Epidermal melanocyte (primary cell): Measurements from ENCODE around the gene CD151.

ENCODE experiments used
- DNase-seq: peaks from one replicate; pipeline ENCODE4 v3.0.0; 2011; ENCODE audit warnings: low spot score; ENCODE audit not compliant: insufficient read length

The CD151 gene

DNA sequence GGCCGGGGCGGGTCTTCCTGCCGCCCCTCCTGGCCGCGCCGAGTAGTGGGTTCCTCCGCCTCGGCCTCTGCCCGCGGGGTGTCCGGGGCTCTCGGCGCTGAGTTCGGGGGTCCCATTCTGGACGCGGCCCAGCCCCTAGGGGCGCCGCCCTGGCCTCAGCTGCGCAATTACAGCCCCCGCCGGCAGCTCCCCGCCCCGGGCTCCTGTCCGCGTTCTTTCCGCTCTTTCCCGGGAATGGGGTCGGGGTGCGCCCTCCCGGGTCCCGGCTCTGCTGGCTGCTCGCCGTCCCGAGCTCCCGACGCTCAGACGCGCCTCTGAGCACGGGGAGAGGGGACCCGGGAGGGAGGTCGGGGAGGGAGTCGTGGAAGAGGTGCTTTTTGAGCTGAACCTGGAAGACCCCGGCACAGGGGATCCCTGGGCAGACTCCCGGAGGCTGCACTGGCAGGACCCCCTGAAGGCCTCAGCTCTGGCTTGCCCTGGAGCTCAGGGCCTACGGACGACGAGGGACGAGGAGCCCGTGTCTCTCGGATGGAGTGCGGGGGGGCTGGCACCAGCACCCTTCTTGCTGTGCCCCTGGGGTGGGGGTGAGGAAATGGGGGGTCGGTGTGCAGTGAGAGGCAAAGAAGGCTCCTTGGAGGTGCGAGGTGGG lies 10.5 kb downstream of the CD151 start:
- DNase-seq: no peak

DNA sequence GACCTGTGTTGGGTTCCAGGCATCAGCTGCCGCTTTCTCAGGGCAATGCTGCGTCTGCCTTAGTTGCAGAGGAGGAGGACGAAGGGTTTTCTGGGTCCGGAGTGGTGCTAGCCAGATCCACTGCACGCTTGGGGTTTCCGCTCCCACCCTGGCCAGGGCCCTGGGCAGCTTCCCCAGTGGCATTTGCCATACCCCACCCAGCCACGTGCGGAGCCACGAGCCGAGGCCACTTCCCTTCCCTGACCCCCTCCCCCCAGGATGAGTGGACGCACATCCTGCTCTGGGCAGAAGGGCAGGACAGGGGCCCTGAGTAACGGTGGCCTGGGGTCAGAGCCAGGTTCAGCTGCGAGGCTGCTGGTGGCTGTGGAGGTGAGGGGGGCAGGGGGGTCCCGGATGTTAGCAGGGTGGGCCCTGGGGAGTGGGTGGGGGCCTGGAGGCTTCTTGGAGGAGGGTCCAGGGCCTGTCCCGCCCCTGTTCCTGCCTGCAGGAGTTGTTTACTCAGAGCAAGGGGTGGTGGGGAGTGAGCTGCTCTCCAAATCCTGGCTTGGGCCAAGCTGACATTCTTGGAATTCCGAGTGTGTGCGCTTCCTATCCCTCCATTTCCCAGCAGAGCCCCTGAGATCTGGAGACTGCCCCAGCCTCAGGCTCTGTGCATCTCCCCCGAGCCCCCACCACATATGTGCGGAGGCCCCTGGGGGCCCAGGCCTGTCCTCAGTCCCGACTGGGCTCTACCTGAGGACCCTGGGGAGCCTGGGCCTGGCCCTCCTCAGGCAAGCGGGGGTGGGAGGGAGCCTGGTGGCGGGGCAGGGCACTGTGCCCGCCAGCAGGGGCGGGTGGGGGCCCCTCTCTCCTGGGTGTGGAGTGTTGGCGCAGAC lies 11.3 kb downstream of the CD151 start:
- peak; percentile 91 for DNase-seq

DNA sequence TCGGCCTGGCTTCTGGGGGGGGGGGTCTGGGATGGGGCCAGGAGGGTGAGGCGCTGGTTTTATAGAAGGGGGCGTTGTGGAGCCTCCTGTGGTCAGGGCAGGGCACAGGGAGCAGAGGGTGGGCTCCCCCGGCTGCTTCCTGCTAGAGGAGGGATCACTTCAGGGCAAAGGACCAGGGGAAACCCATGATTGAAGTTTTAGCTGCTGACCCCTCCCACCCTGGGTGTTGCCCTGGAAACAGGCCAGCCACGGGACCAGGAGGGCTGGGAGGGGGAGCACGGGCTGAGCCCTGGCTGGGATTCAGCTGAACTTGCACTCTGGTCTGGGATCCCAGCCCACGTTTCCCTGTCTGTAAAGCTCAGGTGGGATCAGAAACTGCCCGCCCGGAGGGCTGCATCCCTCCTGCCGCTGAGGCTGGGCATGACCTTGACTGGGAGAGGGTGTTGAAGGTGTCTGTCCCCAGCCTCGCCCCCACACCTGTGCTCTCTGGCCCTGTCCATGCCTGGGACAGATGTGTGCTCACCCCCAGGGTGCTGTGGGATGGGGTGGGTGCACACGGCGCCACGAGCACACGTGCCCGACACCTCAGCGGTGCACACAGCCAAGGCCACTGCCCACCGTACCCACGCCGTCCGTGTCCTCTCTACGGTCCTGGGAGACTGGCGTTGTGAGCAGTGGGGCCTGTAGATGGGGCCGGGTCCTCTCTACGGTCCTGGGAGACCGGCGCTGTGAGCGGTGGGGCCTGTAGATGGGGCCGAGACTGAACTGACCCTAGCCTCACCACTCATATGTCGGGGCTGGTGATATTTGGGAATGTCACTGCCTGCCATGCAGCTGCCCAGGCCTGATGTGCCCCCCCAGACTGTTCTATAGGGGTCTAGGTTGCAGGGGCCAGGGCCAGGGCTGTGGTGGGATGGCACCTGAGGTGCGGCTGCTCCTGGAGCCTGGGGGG lies 12.2 kb downstream of the CD151 start:
- peak; percentile 99 for DNase-seq

DNA sequence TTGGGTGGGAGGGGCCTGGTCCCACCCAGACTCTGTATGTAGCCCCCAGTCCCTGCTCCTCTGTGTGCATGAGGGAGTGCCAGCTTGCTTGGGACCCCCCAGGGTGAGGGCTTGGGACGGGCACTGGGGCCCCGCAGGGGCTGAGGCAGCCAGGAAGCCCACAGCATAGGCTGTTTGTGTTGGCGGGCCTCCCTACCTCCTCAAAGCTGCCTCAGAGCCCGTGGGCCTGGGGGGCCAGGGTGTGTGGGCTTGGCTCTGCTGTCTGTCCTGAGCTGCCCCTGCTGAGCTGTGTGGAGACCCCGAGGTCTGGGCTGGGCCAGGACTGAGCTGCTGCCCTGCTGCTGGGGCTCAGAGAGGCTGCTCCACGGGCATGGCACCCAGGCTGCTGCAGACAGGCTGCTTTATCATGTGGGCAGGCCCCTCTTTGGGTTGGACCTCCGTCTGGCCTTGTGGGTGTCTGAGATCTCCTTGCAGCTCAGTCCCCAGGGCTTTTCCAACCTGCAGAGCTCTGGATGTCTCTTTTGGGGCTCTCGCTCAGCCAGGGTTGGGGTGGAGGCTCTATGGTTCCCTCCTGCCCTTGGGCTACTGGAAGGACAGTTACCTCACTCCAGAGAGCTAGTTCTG lies 13.2 kb downstream of the CD151 start:
- DNase-seq: no peak

DNA sequence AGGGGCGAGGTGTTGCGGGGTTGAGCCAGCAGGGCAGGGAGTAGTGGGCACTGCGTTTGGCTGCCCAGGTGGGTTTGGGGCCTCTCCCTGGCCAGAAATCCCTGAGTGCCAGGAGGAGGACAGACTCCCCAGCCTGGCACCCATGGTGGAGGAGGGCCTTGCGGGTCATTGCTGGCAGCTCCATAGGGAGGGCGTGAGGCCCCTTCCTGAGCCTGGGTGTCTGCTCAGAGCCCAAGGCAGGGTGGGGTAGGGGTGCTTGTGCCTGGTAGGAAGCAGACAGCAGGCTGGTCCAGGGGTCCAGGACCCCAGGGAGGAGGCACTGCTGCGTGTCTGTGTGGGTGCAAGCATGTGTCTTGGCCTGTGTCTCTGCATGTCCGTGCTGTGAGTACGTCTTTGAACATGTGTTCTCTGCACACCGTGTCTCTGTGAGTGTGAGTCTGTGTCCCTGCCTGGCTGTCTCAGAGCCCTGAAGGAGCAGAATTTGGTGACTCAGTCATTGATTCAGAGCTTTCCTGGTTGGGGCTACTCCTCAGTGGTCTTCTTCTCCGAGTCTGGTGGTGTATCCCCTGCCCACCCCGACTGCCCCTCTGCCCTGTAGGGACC lies 13.8 kb downstream of the CD151 start:
- DNase-seq: no peak

DNA sequence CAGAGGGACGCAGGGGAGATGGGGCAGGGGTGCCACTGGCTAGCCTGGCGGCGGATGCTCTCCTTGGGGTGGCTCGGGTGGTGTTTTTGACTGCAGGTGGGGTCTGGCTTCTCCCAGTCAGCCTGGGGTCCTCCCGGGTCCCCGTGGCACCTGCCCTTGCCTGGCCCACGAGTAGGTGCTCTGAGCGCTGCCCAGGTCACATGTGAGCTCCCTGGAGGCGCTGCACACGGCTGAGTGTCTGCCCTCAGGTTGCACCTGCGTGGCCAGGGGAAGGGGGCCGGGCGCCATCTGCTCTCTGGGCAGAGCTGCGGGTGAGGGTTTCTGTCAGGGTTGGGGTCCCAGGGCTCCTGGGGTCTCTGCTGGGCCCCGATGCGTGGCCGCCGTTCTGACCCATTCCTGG lies 15.1 kb downstream of the CD151 start:
- DNase-seq: no peak

DNA sequence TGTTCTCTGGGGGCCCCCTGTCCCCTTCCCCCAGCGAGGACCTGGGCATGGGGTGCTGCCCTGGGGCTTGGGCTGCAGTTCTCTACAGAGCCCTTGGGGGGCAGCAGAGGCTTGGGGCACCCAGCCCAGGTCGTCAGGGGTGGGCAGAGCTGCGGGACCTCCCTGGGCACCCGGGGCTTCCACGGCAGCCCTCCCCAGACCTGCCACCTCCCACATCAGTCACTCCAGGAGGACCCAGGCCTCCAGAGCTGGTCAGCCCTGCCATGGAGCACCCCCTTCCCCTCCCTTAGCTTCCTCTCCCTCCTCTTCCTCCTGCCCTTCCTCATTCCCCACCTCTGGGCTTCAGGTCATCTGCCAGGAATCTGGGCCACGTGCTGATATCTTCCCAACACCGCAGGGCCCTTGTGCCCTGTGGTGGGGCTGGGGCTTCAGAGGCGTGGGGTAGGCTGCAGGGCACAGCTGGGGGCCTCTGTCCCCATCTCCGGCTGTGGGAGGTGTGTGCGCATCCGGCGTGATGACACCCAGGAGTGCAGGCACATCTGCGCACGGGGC lies 15.7 kb downstream of the CD151 start:
- peak; percentile 87 for DNase-seq

DNA sequence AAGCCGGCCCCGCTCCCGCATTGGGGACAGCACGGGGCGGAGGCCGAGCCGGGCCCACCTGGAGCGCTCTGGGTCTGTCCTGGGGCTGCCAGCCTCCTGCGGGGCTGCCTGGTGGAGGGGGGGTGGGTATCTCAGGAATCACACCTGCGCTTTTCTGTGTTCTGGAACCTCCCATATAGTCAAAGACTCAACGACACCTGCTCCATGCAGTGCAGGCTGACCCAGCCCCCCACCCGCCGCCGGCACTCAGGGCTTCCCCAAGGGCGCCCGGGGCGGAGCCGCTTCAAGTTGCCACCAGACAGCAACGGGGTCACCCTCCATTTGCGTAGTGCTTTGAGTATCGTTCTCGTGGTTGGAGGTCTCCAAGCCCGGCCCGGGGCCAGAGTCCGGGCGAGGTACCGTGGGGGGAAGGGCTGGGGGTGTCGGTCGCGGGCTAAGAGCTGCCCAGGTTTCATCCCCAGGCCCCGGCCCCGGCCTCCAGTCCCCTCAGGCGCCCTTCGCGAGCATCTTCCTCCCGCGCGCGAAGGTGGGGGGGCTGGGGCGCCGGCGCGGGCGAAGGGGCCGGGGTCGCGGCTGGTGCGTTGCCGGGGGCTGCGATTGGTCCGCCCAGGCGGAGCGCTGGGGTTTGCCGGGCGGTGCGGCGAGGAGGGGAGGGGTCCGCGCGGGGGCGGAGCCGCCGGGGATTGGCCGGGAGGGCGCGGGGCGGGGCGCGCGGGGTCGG lies 16.5 kb downstream of the CD151 start:
- no peak for DNase-seq

DNA sequence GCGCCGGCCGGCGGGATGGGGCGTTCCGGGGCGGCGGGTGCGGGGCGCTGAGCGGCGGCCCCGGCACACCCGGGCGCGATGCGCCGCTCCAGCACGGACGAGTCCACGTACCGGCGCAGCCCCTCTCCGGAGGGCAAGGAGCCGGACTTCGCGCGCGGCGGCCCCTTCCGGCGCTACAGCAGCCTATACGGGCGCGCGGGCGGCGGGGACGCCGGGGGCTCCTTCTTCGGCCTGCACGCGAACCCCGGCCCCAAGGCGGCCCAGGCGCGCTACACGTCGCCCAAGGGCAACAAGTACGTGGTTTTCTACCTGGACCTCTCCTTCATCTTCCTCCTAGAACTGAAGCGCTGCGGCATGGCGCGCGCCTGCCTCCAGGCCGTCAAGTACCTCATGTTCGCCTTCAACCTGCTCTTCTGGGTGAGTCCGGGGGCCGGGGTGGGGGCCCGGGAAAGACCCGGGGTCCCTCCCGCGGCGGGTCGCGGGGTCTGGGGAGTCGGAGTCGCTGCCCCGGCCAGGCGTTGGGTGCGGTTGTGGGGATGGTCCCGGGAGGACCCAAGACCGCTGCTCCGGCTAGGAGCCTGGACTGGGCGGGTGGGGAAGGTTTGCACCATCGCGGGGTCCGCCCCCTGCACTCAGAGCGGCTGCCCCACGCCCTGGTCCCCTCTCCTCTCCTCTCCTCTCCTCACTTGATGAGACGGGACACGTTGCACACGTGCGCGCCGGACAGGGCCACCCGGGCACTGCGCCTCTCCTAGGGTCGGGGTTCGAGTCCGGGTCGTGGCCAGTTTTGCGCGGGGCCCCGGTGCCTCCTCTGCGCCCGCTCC lies 17.4 kb downstream of the CD151 start:
- DNase-seq: no peak

DNA sequence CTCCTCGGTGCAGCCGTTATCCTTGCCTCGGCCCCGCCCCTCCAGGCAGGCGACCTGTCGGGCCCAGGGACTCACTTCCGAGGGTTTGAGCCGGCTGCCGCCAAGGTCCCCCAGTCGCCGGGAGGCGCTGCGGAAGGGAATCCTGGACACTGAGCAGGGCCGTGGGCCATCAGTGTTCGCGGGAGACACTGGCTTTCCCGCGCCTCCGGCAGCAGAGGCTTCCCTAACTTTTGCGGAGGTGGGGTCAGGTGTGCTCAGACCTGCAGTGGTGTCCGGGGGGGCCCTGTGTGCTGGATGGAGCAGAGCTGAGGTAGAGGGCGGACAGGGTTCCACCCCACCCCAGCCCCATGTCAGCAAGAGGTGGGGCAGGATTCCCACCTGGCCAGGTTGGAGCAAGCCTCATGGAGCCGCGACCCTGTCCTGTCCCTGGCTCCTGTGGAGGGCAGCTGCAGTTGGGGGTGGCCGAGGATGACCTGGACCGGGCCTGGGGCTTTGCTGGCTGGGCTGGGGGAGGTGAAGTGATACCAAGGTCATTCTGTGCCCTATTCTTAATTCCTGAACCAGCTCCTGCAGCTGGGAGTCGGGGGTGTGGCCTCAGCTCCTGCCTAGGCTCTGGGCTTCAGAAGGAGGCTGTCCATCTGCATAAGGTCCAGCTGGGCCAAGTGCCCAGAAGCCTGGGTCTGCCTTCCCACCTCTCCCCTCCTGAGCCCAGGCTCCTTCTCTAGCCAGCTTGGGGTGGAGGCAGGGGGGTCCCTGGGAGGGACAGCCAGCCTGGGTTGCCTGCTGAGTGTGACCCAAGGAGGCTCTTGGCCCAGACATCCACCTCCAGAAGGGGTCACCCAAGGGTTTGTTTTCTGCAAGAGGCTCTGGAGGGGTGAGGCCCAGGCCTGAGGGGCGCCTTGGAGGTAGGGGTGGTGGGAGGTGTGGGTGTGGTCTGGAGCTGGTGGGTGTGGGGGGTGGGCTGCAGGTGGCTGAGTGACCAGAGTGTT lies 18.3 kb downstream of the CD151 start:
- no peak for DNase-seq

DNA sequence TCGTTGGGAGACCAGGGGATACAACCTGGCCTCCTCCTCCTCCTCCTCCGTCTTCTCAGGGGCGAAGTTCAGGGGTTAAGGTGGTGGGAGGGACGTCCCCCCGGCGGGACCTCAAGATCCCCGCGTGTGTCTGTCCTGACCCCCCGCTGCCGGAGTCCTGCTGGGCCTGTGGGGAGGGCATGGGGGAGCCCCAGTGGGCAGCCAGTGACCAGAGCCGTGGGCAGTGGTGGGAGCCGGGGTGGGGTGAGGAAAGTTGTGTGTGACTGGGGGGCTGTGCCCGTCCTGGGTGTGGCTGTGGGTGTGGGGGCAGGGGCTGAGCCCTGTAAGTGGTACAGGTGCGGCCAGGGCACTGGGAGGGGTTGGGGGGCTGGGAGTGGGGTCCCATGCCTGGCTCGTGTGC lies 20.0 kb downstream of the CD151 start:
- DNase-seq: no peak

DNA sequence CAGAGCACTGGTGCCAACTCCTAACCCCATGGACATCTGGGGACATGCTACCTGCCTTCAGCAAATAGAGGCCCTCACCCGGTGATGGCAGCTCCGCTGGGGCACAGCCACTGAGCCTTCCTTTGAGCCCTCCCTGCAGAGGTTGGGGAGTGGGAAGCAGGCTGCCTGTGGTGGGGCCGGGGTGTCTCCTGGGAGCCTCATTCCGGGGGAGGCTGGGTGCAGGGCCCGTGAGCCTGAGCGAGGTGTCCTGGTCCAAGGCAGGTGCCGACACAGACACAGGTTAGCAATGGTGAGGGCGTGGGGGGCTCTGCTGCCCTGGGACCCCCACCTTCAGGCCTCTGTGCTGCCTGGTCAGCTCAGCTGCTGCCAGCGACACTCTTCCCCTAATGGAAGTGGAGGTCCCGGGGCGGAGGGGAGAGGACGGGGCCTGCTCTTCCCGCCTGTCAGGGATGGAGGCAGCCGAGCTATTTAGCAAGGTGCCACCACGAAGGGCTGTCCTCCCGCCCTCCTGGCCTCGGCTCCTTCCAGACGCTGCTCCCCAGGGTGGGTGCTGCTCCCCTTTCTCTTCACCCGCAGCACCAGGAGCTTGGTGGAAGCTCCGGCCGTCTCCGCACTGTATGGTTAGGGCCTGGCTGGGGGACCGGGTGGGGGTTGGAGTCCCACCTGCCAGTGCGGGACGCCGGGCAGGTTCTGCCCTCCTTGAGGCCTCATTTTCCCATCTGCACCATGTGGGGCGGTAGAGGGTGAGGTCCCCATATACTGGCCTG lies 21.1 kb downstream of the CD151 start:
- no peak for DNase-seq

DNA sequence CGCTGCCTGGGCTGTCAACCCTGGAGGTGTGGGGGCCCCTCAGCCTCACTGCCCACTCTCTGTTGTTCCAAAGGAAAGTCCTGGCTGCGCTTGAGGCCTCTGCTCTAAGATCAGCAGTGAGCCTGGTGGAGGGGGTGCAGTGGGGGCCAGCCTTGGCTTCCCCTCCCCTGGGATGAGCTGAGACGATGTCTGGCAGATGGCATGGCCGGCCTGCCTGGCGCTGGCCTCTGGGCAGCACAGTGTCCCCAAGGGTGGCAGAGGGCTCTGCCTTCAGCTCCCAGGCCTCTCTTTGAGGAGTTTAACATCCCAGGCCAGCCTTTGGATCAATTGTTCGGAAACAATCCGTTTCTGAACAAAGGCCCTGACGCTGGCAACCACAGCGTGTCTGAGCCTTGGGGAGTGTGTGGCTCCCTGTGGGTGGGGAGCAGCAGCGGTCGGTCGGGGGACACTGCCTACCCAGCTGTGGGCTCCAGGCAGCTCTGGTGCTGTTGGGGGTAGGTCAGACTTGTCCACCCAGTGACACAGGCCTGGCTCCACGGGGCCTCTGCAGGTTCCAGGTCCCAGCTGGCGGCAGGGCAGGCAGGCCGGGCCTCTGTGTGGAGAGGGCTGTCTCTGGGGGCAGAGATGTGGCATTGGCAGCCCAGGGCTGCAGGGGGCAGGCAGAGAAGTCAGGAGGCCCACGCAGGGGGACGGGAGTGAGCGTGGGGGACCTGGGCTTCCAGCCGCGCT lies 22.0 kb downstream of the CD151 start:
- DNase-seq: no peak

DNA sequence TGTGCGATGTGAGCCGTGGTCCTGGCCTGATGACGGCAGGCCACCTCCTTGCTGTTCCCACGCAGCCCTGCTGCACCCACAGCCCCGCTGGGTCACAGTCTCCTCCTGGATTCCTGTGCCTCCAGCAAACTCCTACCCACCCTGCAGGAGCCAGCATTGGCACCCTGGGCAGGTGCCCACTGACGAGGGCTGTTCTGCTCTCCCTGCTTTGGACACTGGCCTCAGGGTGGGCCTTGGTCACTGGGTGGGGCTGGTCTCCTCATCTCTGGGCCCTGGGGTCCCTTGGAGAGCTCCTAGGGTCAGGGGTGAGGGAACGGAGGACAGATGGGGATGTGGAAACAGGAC lies 22.6 kb downstream of the CD151 start:
- DNase-seq: no peak

DNA sequence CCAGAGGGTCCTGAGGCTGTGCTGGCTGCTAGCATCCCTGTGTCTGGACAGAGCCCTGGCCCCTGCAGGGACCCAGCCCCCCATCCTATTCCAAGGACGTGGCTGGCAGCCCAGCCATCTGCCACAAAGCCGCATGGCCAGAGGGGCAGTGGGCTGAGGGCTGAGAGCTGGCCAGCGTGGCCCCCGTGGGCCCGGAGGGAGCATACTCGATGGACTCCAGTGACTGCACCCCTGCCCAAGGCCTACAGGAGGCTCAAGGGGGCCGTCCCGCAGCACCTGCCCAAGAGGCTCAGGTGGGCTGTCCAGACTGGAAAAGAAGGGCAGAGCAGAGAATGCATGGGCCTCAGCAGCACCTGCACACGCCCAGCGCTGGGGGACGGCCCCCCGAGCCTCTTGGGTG lies 23.0 kb downstream of the CD151 start:
- no peak for DNase-seq

DNA sequence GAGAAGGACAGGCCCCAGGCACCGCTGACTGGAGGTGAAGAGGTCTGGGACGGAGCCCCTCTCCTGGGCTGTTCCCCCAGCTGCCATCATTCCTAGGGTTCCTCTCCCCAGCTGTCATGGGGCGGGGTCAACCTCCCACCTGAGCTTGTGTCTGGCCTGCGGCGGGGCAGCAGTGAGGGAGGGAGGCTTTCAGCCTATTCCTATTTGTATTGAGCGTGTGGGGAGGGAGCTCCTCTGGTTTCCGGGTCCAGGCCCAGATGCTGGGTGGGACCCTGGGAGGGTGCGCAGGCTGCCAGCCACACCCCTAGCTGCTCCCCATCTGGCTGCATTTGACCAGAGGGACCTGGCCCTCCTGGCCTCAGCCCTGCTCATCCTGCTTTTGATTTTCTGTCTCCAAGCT lies 23.6 kb downstream of the CD151 start:
- no peak for DNase-seq
